ENCODE results near the gene TMEM42. TPM values are rescaled to one million over a fixed set of nuclear protein-coding genes. Genes with fewer than 3 reads are reported as not detected.

TMEM42 gene
- total and polyA plus RNA-seq, 9 donors, result 11.2 to 27.5 (median 14.6) TPM

- H3K4me3 ChIP-seq, result no peak overlapping the region
- no peak for DNase-seq
- H3K27ac ChIP-seq, result no peak overlapping the region
- intact Hi-C loops (cut with DNase I), result no loop called here
- TF ChIP-seq EP300 (IDR thresholded peaks at IDR 0.05) (no peak), CTCF (IDR thresholded peaks at IDR 0.05) (no peak), POLR2A (IDR thresholded peaks at IDR 0.05) (no peak)
- H3K27me3 ChIP-seq, result no peaks in the 10 kb centered on the region
- no peaks in the 10 kb centered on the region for H3K4me1 ChIP-seq (ENCODE audit: insufficient read depth)
- 66 to 82% (median 67%) methylated on average over 4 of the region's 4 CpGs for WGBS, 3 donors
- H3K9me3 ChIP-seq, result no peaks in the 10 kb centered on the region
- no peaks in the 10 kb centered on the region for H3K36me3 ChIP-seq
Measured at GRCh38 chr3:44906997-44907396, 45.3 kb downstream of the TMEM42 start.

GRCh38 chr3:44907612-44908011 lies 45.9 kb downstream of the TMEM42 start:
- Histone ChIP-seq H3K36me3 (no peaks in the 10 kb centered on the region), H3K27me3 (no peaks in the 10 kb centered on the region), H3K9me3 (no peaks in the 10 kb centered on the region), H3K27ac (no peak overlapping the region), H3K4me3 (no peak overlapping the region), H3K4me1 (ENCODE audit: insufficient read depth) (no peaks in the 10 kb centered on the region)
- no peak for DNase-seq
- intact Hi-C loops (cut with DNase I), result no loop called here
- 56 to 67% (median 58%) methylated on average over 4 of the region's 4 CpGs for WGBS, 3 donors
- no peak for TF ChIP-seq CTCF (IDR thresholded peaks at IDR 0.05)
- no peak for TF ChIP-seq EP300 (IDR thresholded peaks at IDR 0.05)
- TF ChIP-seq POLR2A (IDR thresholded peaks at IDR 0.05), result no peak

GRCh38 chr3:44909063-44909462 lies 47.4 kb downstream of the TMEM42 start:
- H3K27ac ChIP-seq, result no peak overlapping the region
- intact Hi-C loops (cut with DNase I), result no loop called here
- no peaks in the 10 kb centered on the region for H3K36me3 ChIP-seq
- DNase-seq, result no peak
- 7 to 16% (median 11%) methylated on average over 2 of the region's 2 CpGs for WGBS, 3 donors
- no peak overlapping the region for H3K4me3 ChIP-seq
- no peaks in the 10 kb centered on the region for H3K4me1 ChIP-seq (ENCODE audit: insufficient read depth)
- no peaks in the 10 kb centered on the region for H3K27me3 ChIP-seq
- TF ChIP-seq POLR2A (IDR thresholded peaks at IDR 0.05) (no peak), CTCF (IDR thresholded peaks at IDR 0.05) (no peak), EP300 (IDR thresholded peaks at IDR 0.05) (no peak)
- no peaks in the 10 kb centered on the region for H3K9me3 ChIP-seq

- no peak overlapping the region for H3K4me3 ChIP-seq
- H3K27me3 ChIP-seq, result no peaks in the 10 kb centered on the region
- no peaks in the 10 kb centered on the region for H3K9me3 ChIP-seq
- no peaks in the 10 kb centered on the region for H3K4me1 ChIP-seq (ENCODE audit: insufficient read depth)
- H3K27ac ChIP-seq, result no peak overlapping the region
- WGBS, 3 donors, result 90 to 95% (median 91%) methylated on average over 3 of the region's 3 CpGs
- intact Hi-C loops (cut with DNase I), result no loop called here
- DNase-seq, result no peak
- TF ChIP-seq CTCF (IDR thresholded peaks at IDR 0.05) (no peak), POLR2A (IDR thresholded peaks at IDR 0.05) (no peak), EP300 (IDR thresholded peaks at IDR 0.05) (no peak)
- no peaks in the 10 kb centered on the region for H3K36me3 ChIP-seq
Measured at GRCh38 chr3:44910693-44911092, 49.0 kb downstream of the TMEM42 start.

All from ovary (tissue), 9 donors.